GM12864 (cell line): ENCODE measurements around the gene AMPD2.

Source experiments
- DNase-seq: peaks from one replicate; pipeline ENCODE4 v3.0.0-alpha.2; 2011; ENCODE audit warnings: low read depth
- H3K4me3 ChIP-seq: 2 replicates; pipeline ENCODE4 v1.5.1; 2011; ENCODE audit warnings: mild to moderate bottlenecking, low read depth, low read length, control low read depth
- CTCF ChIP-seq: IDR thresholded peaks from 2 replicates; pipeline ENCODE4 v1.5.1; 2011; ENCODE audit warnings: low read depth, mild to moderate bottlenecking, moderate library complexity, low read length, control low read depth, inconsistent platforms; ENCODE audit errors: missing control alignments

AMPD2 gene

GRCh38 chr1:109634771-109635750 lies 15.4 kb downstream of the AMPD2 start:
- TF ChIP-seq CTCF: no peak
- DNase-seq: no peak

GRCh38 chr1:109635862-109636200 lies 16.2 kb downstream of the AMPD2 start:
- DNase-seq: no peak
- no peak for TF ChIP-seq CTCF
- H3K4me3 ChIP-seq: no peak overlapping the region

More at GRCh38 chr1:109634771-109635750, 15.4 kb downstream of the AMPD2 start:
- no peak overlapping the region; the same call in 1 of the 2 replicates for H3K4me3 ChIP-seq

GRCh38 chr1:109636201-109636952 lies 16.7 kb downstream of the AMPD2 start:
- TF ChIP-seq CTCF: no peak
- no peak for DNase-seq
- H3K4me3 ChIP-seq: no peak overlapping the region

GRCh38 chr1:109637446-109637845 lies 17.8 kb downstream of the AMPD2 start:
- no peak overlapping the region for H3K4me3 ChIP-seq
- DNase-seq: no peak
- no peak for TF ChIP-seq CTCF

- no peak for TF ChIP-seq CTCF
- H3K4me3 ChIP-seq: no peak overlapping the region
- no peak for DNase-seq
Observed at GRCh38 chr1:109639063-109639840, 19.6 kb downstream of the AMPD2 start.

- TF ChIP-seq CTCF: no peak
- DNase-seq: no peak
- H3K4me3 ChIP-seq: no peak overlapping the region
Observed at GRCh38 chr1:109639841-109640184, 20.2 kb downstream of the AMPD2 start.
